ENCODE measurements around the gene TMEM259. TPM values are rescaled to one million over a fixed set of nuclear protein-coding genes. Genes with fewer than 3 reads are reported as not detected.

TMEM259 gene
- total RNA-seq, 1 experiment from 2014 or later, result 171 TPM

DNA sequence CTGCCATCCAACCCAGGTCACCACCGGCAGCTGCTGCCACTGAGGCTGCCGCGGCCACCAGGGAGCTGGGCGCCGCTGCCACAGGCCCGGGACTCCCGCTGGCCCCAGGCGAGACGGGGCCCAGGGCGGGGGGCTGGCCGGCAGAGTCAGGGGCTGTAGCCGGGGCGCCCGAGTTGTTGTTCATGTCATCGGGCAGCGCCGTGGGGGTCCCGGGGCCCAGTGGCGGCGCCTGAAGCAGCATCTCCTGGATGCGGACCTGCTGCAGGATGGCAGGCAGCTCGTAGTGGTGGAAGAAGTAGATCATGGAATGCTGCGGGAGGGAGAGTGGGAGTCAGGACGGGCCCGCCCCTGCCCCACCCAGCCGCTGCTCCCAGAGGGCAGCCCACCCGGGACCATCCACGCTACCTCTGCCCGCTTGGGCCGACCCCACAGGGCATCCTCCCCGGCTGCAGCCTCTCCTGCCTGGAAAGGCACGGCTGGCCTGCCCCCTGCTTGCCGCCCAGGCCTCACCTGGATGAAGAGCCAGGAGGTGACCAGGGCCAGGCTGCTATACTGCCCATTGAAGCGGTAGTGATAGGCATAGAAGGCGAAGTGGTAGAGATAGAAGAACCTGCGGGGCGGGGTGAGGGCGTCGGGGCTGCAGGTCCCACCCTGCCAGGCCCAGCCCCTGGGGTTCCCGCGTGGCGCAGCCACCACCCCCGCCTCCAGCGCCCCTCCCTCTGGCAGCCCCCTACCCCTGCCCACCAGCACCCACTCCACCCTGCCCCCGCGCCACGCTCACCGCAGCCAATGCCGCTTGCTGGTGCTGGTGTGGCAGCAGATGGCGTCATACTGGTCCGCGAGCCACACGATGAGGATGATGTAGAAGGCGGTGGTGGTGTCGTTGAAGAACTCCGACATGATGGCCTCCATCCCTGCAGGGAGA lies 10.1 kb downstream of the TMEM259 start:
- no peak overlapping the region for H3K9ac ChIP-seq (ENCODE audit: extremely low read depth, insufficient read length, low read length)
- peaks cover 2% of the 10 kb centered on the region for H3K79me1 ChIP-seq (ENCODE audit: insufficient read depth, low read depth, low read length, poor library complexity, severe bottlenecking)
- no peak overlapping the region for H4K91ac ChIP-seq (ENCODE audit: insufficient read length, low read depth, low read length)
- WGBS (ENCODE audit: extremely low coverage, insufficient read length, low lambda C conversion rate), result no CpG with 5 or more reads among the region's 56 CpGs
- no peak overlapping the region for H2BK12ac ChIP-seq (ENCODE audit: insufficient read length, low read depth, low read length)
- H3K23ac ChIP-seq (ENCODE audit: insufficient read length, low read depth, low read length), result no peak overlapping the region
- H2BK15ac ChIP-seq (ENCODE audit: low read depth, low read length), result no peak overlapping the region
- H3K4me1 ChIP-seq (ENCODE audit: insufficient read depth, low read length), result no peaks in the 10 kb centered on the region
- Mint-ChIP-seq H3K36me3 (ENCODE audit: insufficient read depth in 1 of 3, low read depth in 3 of 3) (peaks cover 2 to 24% (median 21%) of the 10 kb centered on the region in 3 experiments; a peak in 6 of 7 replicates), H3K27me3 (ENCODE audit: low read depth) (peaks cover 2% of the 10 kb centered on the region; the same call in 1 of the 2 replicates), H3K4me3 (no peak overlapping the region), H3K27ac (no peak overlapping the region), H3K9me3 (no peaks in the 10 kb centered on the region), H3K4me1 (peaks cover 1 to 2% of the 10 kb centered on the region in 2 experiments; a peak in 3 of 4 replicates)
- TF ChIP-seq, protein P1, sequence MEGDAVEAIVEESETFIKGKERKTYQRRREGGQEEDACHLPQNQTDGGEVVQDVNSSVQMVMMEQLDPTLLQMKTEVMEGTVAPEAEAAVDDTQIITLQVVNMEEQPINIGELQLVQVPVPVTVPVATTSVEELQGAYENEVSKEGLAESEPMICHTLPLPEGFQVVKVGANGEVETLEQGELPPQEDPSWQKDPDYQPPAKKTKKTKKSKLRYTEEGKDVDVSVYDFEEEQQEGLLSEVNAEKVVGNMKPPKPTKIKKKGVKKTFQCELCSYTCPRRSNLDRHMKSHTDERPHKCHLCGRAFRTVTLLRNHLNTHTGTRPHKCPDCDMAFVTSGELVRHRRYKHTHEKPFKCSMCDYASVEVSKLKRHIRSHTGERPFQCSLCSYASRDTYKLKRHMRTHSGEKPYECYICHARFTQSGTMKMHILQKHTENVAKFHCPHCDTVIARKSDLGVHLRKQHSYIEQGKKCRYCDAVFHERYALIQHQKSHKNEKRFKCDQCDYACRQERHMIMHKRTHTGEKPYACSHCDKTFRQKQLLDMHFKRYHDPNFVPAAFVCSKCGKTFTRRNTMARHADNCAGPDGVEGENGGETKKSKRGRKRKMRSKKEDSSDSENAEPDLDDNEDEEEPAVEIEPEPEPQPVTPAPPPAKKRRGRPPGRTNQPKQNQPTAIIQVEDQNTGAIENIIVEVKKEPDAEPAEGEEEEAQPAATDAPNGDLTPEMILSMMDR (conservative IDR thresholded peaks at IDR 0.05), result no peak
- H4K20me1 ChIP-seq (ENCODE audit: control insufficient read depth, insufficient read depth, insufficient read length), result no peaks in the 10 kb centered on the region
- no peak overlapping the region for H3K4ac ChIP-seq (ENCODE audit: low read depth, low read length)
- no peak overlapping the region for H2AFZ ChIP-seq (ENCODE audit: low read length)
- H3T11ph ChIP-seq (ENCODE audit: low read length), result no peak overlapping the region
- H4K8ac ChIP-seq (replicated peaks; ENCODE audit: insufficient read length, low read depth, low read length), result no peak overlapping the region
- no peak overlapping the region for H3K27ac ChIP-seq (ENCODE audit: insufficient read length, low read depth, low read length)
- H3K14ac ChIP-seq (ENCODE audit: insufficient read depth, low read length), result no peak overlapping the region
- H4K5ac ChIP-seq (ENCODE audit: insufficient read length, low read depth, low read length), result no peak overlapping the region
- H3K23me2 ChIP-seq (ENCODE audit: insufficient read length, low read depth, low read length, poor library complexity, severe bottlenecking), result no peaks in the 10 kb centered on the region
- no peaks in the 10 kb centered on the region for H3K9me3 ChIP-seq (ENCODE audit: control insufficient read depth, low read depth, low read length)
- H3K79me2 ChIP-seq (ENCODE audit: insufficient read depth, low read length), result peaks cover 7% of the 10 kb centered on the region; the same call in 1 of the 2 replicates
- H2BK20ac ChIP-seq (ENCODE audit: low read depth, low read length, poor library complexity, severe bottlenecking), result no peak overlapping the region
- no peaks in the 10 kb centered on the region for H3K27me3 ChIP-seq (ENCODE audit: insufficient read depth, low read length)
- no peak overlapping the region for H3K18ac ChIP-seq (ENCODE audit: insufficient read length, low read depth, low read length)
- no peak overlapping the region for H2BK120ac ChIP-seq (ENCODE audit: low read depth, low read length, poor library complexity, severe bottlenecking)
- no peak overlapping the region for H3K4me2 ChIP-seq (ENCODE audit: insufficient read depth, insufficient read length, low read length)
- H2BK5ac ChIP-seq (ENCODE audit: insufficient read length, low read length), result no peak overlapping the region
- H2AK5ac ChIP-seq (ENCODE audit: insufficient read length, low read length), result no peak overlapping the region
- H3K56ac ChIP-seq (ENCODE audit: insufficient read length, low read depth, low read length), result no peak overlapping the region
- no peak for DNase-seq

All from H9 (cell line).